ENCODE measurements around the gene ARID5A. TPM values are rescaled to one million over a fixed set of nuclear protein-coding genes. Genes with fewer than 3 reads are reported as not detected.

ARID5A gene
- polyA plus RNA-seq, 4 donors = 2.9 to 15.2 (median 7.8) TPM

- H3K4me3 ChIP-seq (ENCODE audit: low read depth in 1 of 3, low read length in 3 of 3) = peak overlapping the region; percentile 63 to 85 (median 78)
- H3K36me3 ChIP-seq (ENCODE audit: control insufficient read depth in 3 of 3, insufficient read depth in 2 of 3, low read depth in 1 of 3, low read length in 3 of 3) = peaks cover 0 to 7% (median 0%) of the 10 kb centered on the region in 3 donors
- peak; percentile 46 to 65 for DNase-seq
- peaks cover 0 to 23% (median 0%) of the 10 kb centered on the region in 3 donors for H3K27me3 ChIP-seq (ENCODE audit: control insufficient read depth in 3 of 3, insufficient read depth in 3 of 3, low read length in 3 of 3)
- FAIRE-seq = no peak
- peaks cover 0 to 16% (median 5%) of the 10 kb centered on the region in 3 donors for H3K4me1 ChIP-seq (ENCODE audit: control insufficient read depth in 3 of 3, insufficient read depth in 2 of 3, low read depth in 1 of 3, low read length in 2 of 3)
- 29 to 52% (median 39%) methylated on average over 24 of the region's 24 CpGs for WGBS, 3 donors
- no peaks in the 10 kb centered on the region for H3K9me3 ChIP-seq (ENCODE audit: control insufficient read depth in 2 of 2, insufficient read depth in 1 of 2, low read depth in 1 of 2, low read length in 1 of 2)
- peak overlapping the region in 2 of 3 donors; percentile 82 to 92 for H3K27ac ChIP-seq (ENCODE audit: low read depth in 1 of 3, low read length in 2 of 3)
These were observed 2.1 kb downstream of the ARID5A start for GRCh38 chr2:96538487-96539214.

- peaks cover 0 to 23% (median 0%) of the 10 kb centered on the region in 3 donors for H3K27me3 ChIP-seq (ENCODE audit: control insufficient read depth in 3 of 3, insufficient read depth in 3 of 3, low read length in 3 of 3)
- WGBS, 3 donors = 75 to 87% (median 77%) methylated on average over 9 of the region's 9 CpGs
- DNase-seq (no peak), FAIRE-seq (no peak)
- H3K9me3 ChIP-seq (ENCODE audit: control insufficient read depth in 2 of 2, insufficient read depth in 1 of 2, low read depth in 1 of 2, low read length in 1 of 2) = no peaks in the 10 kb centered on the region
- H3K36me3 ChIP-seq (ENCODE audit: control insufficient read depth in 3 of 3, insufficient read depth in 2 of 3, low read depth in 1 of 3, low read length in 3 of 3) = peaks cover 0 to 7% (median 0%) of the 10 kb centered on the region in 3 donors
- peak overlapping the region in 1 of 3 donors; percentile 85 for H3K4me3 ChIP-seq (ENCODE audit: low read depth in 1 of 3, low read length in 3 of 3)
- peak overlapping the region in 1 of 3 donors; percentile 92 for H3K27ac ChIP-seq (ENCODE audit: low read depth in 1 of 3, low read length in 2 of 3)
- H3K4me1 ChIP-seq (ENCODE audit: control insufficient read depth in 3 of 3, insufficient read depth in 2 of 3, low read depth in 1 of 3, low read length in 2 of 3) = peaks cover 0 to 13% (median 5%) of the 10 kb centered on the region in 3 donors
These were observed 2.8 kb downstream of the ARID5A start for GRCh38 chr2:96539215-96539920.

GRCh38 chr2:96540136-96540535 lies 3.6 kb downstream of the ARID5A start:
- FAIRE-seq (no peak), DNase-seq (no peak)
- Histone ChIP-seq H3K4me1 (ENCODE audit: control insufficient read depth in 3 of 3, insufficient read depth in 2 of 3, low read depth in 1 of 3, low read length in 2 of 3) (peaks cover 0 to 13% (median 5%) of the 10 kb centered on the region in 3 donors), H3K36me3 (ENCODE audit: control insufficient read depth in 3 of 3, insufficient read depth in 2 of 3, low read depth in 1 of 3, low read length in 3 of 3) (peaks cover 0 to 7% (median 0%) of the 10 kb centered on the region in 3 donors), H3K9me3 (ENCODE audit: control insufficient read depth in 2 of 2, insufficient read depth in 1 of 2, low read depth in 1 of 2, low read length in 1 of 2) (no peaks in the 10 kb centered on the region), H3K27me3 (ENCODE audit: control insufficient read depth in 3 of 3, insufficient read depth in 3 of 3, low read length in 3 of 3) (peaks cover 0 to 23% (median 0%) of the 10 kb centered on the region in 3 donors), H3K4me3 (ENCODE audit: low read depth in 1 of 3, low read length in 3 of 3) (no peak overlapping the region), H3K27ac (ENCODE audit: low read depth in 1 of 3, low read length in 2 of 3) (no peak overlapping the region)
- WGBS, 3 donors = 77 to 88% (median 81%) methylated on average over 5 of the region's 5 CpGs

- H3K9me3 ChIP-seq (ENCODE audit: control insufficient read depth in 2 of 2, insufficient read depth in 1 of 2, low read depth in 1 of 2, low read length in 1 of 2) = no peaks in the 10 kb centered on the region
- no peak overlapping the region for H3K27ac ChIP-seq (ENCODE audit: low read depth in 1 of 3, low read length in 2 of 3)
- DNase-seq = no peak
- no peak for FAIRE-seq
- H3K4me3 ChIP-seq (ENCODE audit: low read depth in 1 of 3, low read length in 3 of 3) = no peak overlapping the region
- WGBS, 3 donors = 89 to 99% (median 90%) methylated on average over 4 of the region's 4 CpGs
- peaks cover 0 to 7% (median 0%) of the 10 kb centered on the region in 3 donors for H3K36me3 ChIP-seq (ENCODE audit: control insufficient read depth in 3 of 3, insufficient read depth in 2 of 3, low read depth in 1 of 3, low read length in 3 of 3)
- peaks cover 0 to 10% (median 3%) of the 10 kb centered on the region in 3 donors for H3K4me1 ChIP-seq (ENCODE audit: control insufficient read depth in 3 of 3, insufficient read depth in 2 of 3, low read depth in 1 of 3, low read length in 2 of 3)
- H3K27me3 ChIP-seq (ENCODE audit: control insufficient read depth in 3 of 3, insufficient read depth in 3 of 3, low read length in 3 of 3) = peaks cover 0 to 23% (median 0%) of the 10 kb centered on the region in 3 donors
These were observed 5.0 kb downstream of the ARID5A start for GRCh38 chr2:96541398-96542152.

- 86 to 90% (median 87%) methylated on average over 8 of the region's 8 CpGs for WGBS, 3 donors
- Histone ChIP-seq H3K36me3 (ENCODE audit: control insufficient read depth in 3 of 3, insufficient read depth in 2 of 3, low read depth in 1 of 3, low read length in 3 of 3) (peaks cover 0 to 9% (median 0%) of the 10 kb centered on the region in 3 donors), H3K4me3 (ENCODE audit: low read depth in 1 of 3, low read length in 3 of 3) (no peak overlapping the region), H3K27ac (ENCODE audit: low read depth in 1 of 3, low read length in 2 of 3) (no peak overlapping the region), H3K27me3 (ENCODE audit: control insufficient read depth in 3 of 3, insufficient read depth in 3 of 3, low read length in 3 of 3) (peaks cover 0 to 19% (median 0%) of the 10 kb centered on the region in 3 donors), H3K9me3 (ENCODE audit: control insufficient read depth in 2 of 2, insufficient read depth in 1 of 2, low read depth in 1 of 2, low read length in 1 of 2) (no peaks in the 10 kb centered on the region), H3K4me1 (ENCODE audit: control insufficient read depth in 3 of 3, insufficient read depth in 2 of 3, low read depth in 1 of 3, low read length in 2 of 3) (peaks cover 0 to 10% (median 3%) of the 10 kb centered on the region in 3 donors)
- no peak for DNase-seq
- FAIRE-seq = no peak
These were observed 5.9 kb downstream of the ARID5A start for GRCh38 chr2:96542357-96542977.

- H3K4me3 ChIP-seq (ENCODE audit: low read depth in 1 of 3, low read length in 3 of 3) = no peak overlapping the region
- H3K4me1 ChIP-seq (ENCODE audit: control insufficient read depth in 3 of 3, insufficient read depth in 2 of 3, low read depth in 1 of 3, low read length in 2 of 3) = peaks cover 0 to 20% (median 0%) of the 10 kb centered on the region in 3 donors
- 85 to 95% (median 87%) methylated on average over 5 of the region's 5 CpGs for WGBS, 3 donors
- FAIRE-seq (no peak), DNase-seq (no peak)
- H3K27ac ChIP-seq (ENCODE audit: low read depth in 1 of 3, low read length in 2 of 3) = no peak overlapping the region
- no peaks in the 10 kb centered on the region for H3K27me3 ChIP-seq (ENCODE audit: control insufficient read depth in 3 of 3, insufficient read depth in 3 of 3, low read length in 3 of 3)
- peaks cover 0 to 35% (median under 1%) of the 10 kb centered on the region in 3 donors for H3K36me3 ChIP-seq (ENCODE audit: control insufficient read depth in 3 of 3, insufficient read depth in 2 of 3, low read depth in 1 of 3, low read length in 3 of 3)
- no peaks in the 10 kb centered on the region for H3K9me3 ChIP-seq (ENCODE audit: control insufficient read depth in 2 of 2, insufficient read depth in 1 of 2, low read depth in 1 of 2, low read length in 1 of 2)
These were observed 9.8 kb downstream of the ARID5A start for GRCh38 chr2:96546321-96546720.

GRCh38 chr2:96546797-96547196 lies 10.2 kb downstream of the ARID5A start:
- 72 to 86% (median 74%) methylated on average over 8 of the region's 8 CpGs for WGBS, 3 donors
- H3K27ac ChIP-seq (ENCODE audit: low read depth in 1 of 3, low read length in 2 of 3) = no peak overlapping the region
- H3K27me3 ChIP-seq (ENCODE audit: control insufficient read depth in 3 of 3, insufficient read depth in 3 of 3, low read length in 3 of 3) = no peaks in the 10 kb centered on the region
- peaks cover 0 to 40% (median 3%) of the 10 kb centered on the region in 3 donors for H3K36me3 ChIP-seq (ENCODE audit: control insufficient read depth in 3 of 3, insufficient read depth in 2 of 3, low read depth in 1 of 3, low read length in 3 of 3)
- peaks cover 0 to 20% (median 0%) of the 10 kb centered on the region in 3 donors for H3K4me1 ChIP-seq (ENCODE audit: control insufficient read depth in 3 of 3, insufficient read depth in 2 of 3, low read depth in 1 of 3, low read length in 2 of 3)
- FAIRE-seq = no peak
- no peak overlapping the region for H3K4me3 ChIP-seq (ENCODE audit: low read depth in 1 of 3, low read length in 3 of 3)
- no peak for DNase-seq
- no peaks in the 10 kb centered on the region for H3K9me3 ChIP-seq (ENCODE audit: control insufficient read depth in 2 of 2, insufficient read depth in 1 of 2, low read depth in 1 of 2, low read length in 1 of 2)
